D721Med (cell line): ENCODE measurements around the gene SEC14L5.
"Not testable (repeated sequence)": the region's sequence is repeated elsewhere in the genome, so short reads cannot be mapped to it uniquely, and the experiment has no call there.

ENCODE experiments used
- DNase-seq: peaks from one replicate; pipeline ENCODE4 v3.0.0; 2011; ENCODE audit warnings: low spot score; ENCODE audit not compliant: insufficient read length
- FAIRE-seq: peaks from 2 replicates; lab custom pipeline; 2011; peaks lifted over from hg19 to GRCh38; lab: Jason Lieb, UNC
- CTCF ChIP-seq: IDR thresholded peaks from 2 replicates; pipeline ENCODE4 v1.5.1; 2012; ENCODE audit warnings: mild to moderate bottlenecking, control low read depth; ENCODE audit not compliant: insufficient read depth; ENCODE audit errors: missing control alignments

SEC14L5 gene

GRCh38 chr16:4928227-4928626, 29.9 kb upstream of the SEC14L5 start:
- DNase-seq (no peak), FAIRE-seq (no peak)
- TF ChIP-seq CTCF, result no peak

GRCh38 chr16:4929619-4930018, 28.5 kb upstream of the SEC14L5 start:
- DNase-seq, FAIRE-seq: not testable (repeated sequence)

DNA sequence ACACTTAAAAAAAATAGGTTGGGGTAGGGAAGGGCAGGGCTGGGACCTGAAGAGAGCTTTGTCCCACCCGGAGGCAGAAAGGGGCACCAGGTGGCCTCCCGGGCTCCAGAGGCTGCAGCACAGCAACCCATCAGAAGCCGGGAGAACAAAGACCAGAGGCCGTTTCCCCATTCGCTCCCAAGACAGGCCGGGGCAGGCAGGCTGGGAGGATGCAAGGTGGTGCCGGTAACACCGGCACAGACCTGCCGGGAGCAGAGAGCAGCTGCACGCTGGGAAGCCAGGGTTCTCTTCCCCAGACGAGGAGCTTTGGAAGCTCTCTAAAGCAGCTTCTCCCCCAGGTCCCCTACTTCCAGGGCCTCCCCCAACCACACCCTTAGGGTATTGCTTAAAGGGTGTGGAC, 26.7 kb upstream of the SEC14L5 start:
- no peak for TF ChIP-seq CTCF
- FAIRE-seq (no peak), DNase-seq (no peak)

DNA sequence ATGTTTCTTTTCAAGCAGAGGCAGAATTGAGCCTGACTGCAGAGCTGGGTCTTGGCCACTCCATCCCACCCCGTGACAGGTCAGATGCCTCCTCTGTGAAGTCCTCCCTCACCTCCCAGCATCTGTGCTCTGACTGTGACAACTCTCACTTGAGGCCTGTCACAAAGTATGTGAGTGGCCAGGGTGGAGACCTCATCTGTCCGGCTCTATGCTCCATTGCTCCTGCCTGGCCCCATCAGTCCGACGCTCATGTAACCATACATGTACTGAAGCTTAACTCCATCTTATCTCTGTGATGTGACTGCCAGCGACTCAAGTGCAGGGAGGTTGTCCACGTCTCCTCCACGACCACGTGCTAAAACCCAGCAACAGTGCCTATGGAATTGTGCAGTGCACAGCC, 24.7 kb upstream of the SEC14L5 start:
- FAIRE-seq (no peak), DNase-seq (no peak)
- no peak for TF ChIP-seq CTCF

DNA sequence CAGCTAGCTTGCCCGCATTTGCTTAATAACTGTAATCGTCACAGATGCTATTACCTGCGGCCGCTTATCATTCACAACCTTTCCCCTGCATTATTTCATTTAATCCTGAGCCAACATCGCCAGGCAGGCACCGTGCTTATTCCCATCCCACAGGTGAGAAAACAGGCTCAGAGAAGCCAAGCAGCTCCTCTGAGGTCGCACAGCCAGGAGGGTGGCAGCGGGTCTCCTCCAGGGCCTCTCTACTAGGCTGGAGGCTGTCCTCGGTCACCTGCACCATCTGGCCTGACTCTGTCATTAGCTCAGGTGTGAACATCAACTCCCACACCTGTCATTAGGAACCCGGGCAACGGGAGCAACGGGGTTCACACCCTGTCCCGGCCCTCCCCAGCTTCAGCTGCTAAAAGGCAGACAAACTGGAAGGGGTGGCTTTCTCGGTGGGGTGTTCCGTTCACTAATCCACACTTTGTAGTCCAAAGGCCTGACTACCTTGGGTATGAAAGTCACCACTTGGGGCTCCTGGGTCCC, 24.2 kb upstream of the SEC14L5 start:
- FAIRE-seq (no peak), DNase-seq (no peak)
- TF ChIP-seq CTCF, result no peak

GRCh38 chr16:4934591-4934990, 23.5 kb upstream of the SEC14L5 start:
- TF ChIP-seq CTCF, result no peak
- FAIRE-seq, result no peak
- DNase-seq, result no peak

GRCh38 chr16:4935241-4935855, 22.8 kb upstream of the SEC14L5 start:
- FAIRE-seq, result no peak
- no peak for TF ChIP-seq CTCF
- no peak for DNase-seq
